GM12878 (cell line): ENCODE measurements around the gene TUBB. TPM values are rescaled to one million over a fixed set of nuclear protein-coding genes. Genes with fewer than 3 reads are reported as not detected.

Source experiments
- CEBPZ ChIP-seq: fragments of 150-350 bp; IDR thresholded peaks from 2 replicates; pipeline ENCODE4 v1.6.1; 2016; ENCODE audit warnings: low read depth, low read length
- EED ChIP-seq: sonication (generic); IDR thresholded peaks from 2 replicates; pipeline ENCODE4 v1.6.1; 2016; ENCODE audit warnings: antibody characterized with exemption, low read depth
- ESRRA ChIP-seq: IDR thresholded peaks from 2 replicates; pipeline ENCODE4 v1.6.1; 2012; ENCODE audit warnings: mild to moderate bottlenecking, low read length, improper control_type of control experiment
- GATAD2B ChIP-seq: fragments of 450-650 bp; conservative IDR thresholded peaks from 2 replicates; pipeline ENCODE4 v1.6.1; 2017; ENCODE audit warnings: low read depth, mild to moderate bottlenecking, moderate library complexity
- HDAC2 ChIP-seq: fragments of 200-600 bp; sonication (generic); IDR thresholded peaks from 2 replicates; pipeline ENCODE4 v1.6.1; 2017
- IRF4 ChIP-seq: IDR thresholded peaks from 2 replicates; pipeline ENCODE4 v1.6.1; 2011; ENCODE audit warnings: low read depth, low read length
- LARP7 ChIP-seq: fragments of 450-650 bp; IDR thresholded peaks from 2 replicates; pipeline ENCODE4 v1.6.1; 2017; ENCODE audit warnings: mild to moderate bottlenecking
- MEF2B ChIP-seq: fragments of 450-650 bp; IDR thresholded peaks from 2 replicates; pipeline ENCODE4 v1.6.1; 2018; ENCODE audit warnings: mild to moderate bottlenecking, moderate library complexity; ENCODE audit not compliant: partially characterized antibody, poor library complexity, severe bottlenecking
- NBN ChIP-seq: fragments of 450-650 bp; IDR thresholded peaks from 2 replicates; pipeline ENCODE4 v1.6.1; 2016
- PAX5 ChIP-seq: IDR thresholded peaks from 2 replicates; pipeline ENCODE4 v1.6.1; 2011; ENCODE audit warnings: low read depth, low read length, borderline replicate concordance
- PKNOX1 ChIP-seq: fragments of 450-650 bp; IDR thresholded peaks from 2 replicates; pipeline ENCODE4 v1.6.1; 2016; ENCODE audit warnings: mild to moderate bottlenecking
- RB1 ChIP-seq: fragments of 450-650 bp; formaldehyde crosslinking; IDR thresholded peaks from 2 replicates; pipeline ENCODE4 v1.6.1; 2017; ENCODE audit warnings: mild to moderate bottlenecking, borderline replicate concordance
- RELA ChIP-seq: fragments of 450-650 bp; IDR thresholded peaks from 2 replicates; pipeline ENCODE4 v1.8.0; 2014; ENCODE audit warnings: borderline replicate concordance; ENCODE audit not compliant: partially characterized antibody
- RELB ChIP-seq: fragments of 450-650 bp; IDR thresholded peaks from 2 replicates; pipeline ENCODE4 v1.6.1; 2017; ENCODE audit warnings: low read depth, mild to moderate bottlenecking, moderate library complexity
- RUNX3 ChIP-seq: IDR thresholded peaks from 2 replicates; pipeline ENCODE4 v1.6.1; 2012; ENCODE audit warnings: low read length, inconsistent platforms
- WRNIP1 ChIP-seq: IDR thresholded peaks from 2 replicates; pipeline ENCODE4 v1.6.1; 2011; ENCODE audit warnings: low read depth, low read length, improper control_type of control experiment, borderline replicate concordance
- polyA plus RNA-seq, 11 experiments: library from polyadenylated mRNA; depleted of rRNA in 4 of 11; unstranded in 6 of 11; stranded (reverse) in 5 of 11; fragments of >200 nt; fragmentation: Nextera tagmentation in 4 of 11; fragmentation: Illumina TruSeq in 1 of 11; extraction: Ambion mirVana in 4 of 11; extraction: Trizol in 1 of 11; gene quantifications; 1 replicate in 1 of 11; 2 replicates in 10 of 11; pipeline versions ENCODE4 v1.2.1 to v1.2.3, GENCODE V29; 2011 to 2016; ENCODE audit warnings: inconsistent platforms in 2 of 11, missing spikeins in 2 of 11, low read depth in 1 of 11
- total RNA-seq, 4 experiments: library from RNA; depleted of rRNA in 3 of 4; stranded (reverse); fragments of >200 nt in 3 of 4; fragmentation: Illumina TruSeq in 1 of 4; extraction: Trizol in 1 of 4; gene quantifications; 2 replicates each; pipeline versions ENCODE4 v1.2.1 to v1.2.3, GENCODE V29; 2013 to 2021
- TF ChIP-seq, protein P1 (sequence below): fragments of 450-650 bp; IDR thresholded peaks from 2 replicates; pipeline ENCODE4 v1.6.1; 2018; ENCODE audit warnings: mild to moderate bottlenecking, low read depth, moderate library complexity; ENCODE audit not compliant: partially characterized antibody
- TF ChIP-seq, protein P2 (sequence below): fragments of 450-650 bp; IDR thresholded peaks from 2 replicates; pipeline ENCODE4 v1.6.1; 2016; ENCODE audit warnings: mild to moderate bottlenecking

TUBB gene
- total and polyA plus RNA-seq, 10 of the 15 experiments (the other 5 are each of a cell fraction or from before 2014, with no cell fraction given), result 1,039 to 3,052 (median 1,656) TPM

GRCh38 chr6:30690403-30691207, 29.5 kb upstream of the TUBB start, which contains the start of gene NRM (continued):
- no peak for TF ChIP-seq CEBPZ
- peak; percentile 93 for TF ChIP-seq RELB
- TF ChIP-seq RB1, result peak; percentile 8; the same call in 1 of the 2 replicates
- no peak for TF ChIP-seq WRNIP1
- 0 out of 2 replicates have a peak, but pooled peaks have one; percentile 35 for TF ChIP-seq GATAD2B
- 0 out of 2 replicates have a peak, but pooled peaks have one; percentile 87 for TF ChIP-seq NBN
- no peak for TF ChIP-seq HDAC2
- TF ChIP-seq EED, result peak; percentile 91
- TF ChIP-seq IRF4, result no peak
- no peak for TF ChIP-seq RUNX3
- TF ChIP-seq, protein P1, sequence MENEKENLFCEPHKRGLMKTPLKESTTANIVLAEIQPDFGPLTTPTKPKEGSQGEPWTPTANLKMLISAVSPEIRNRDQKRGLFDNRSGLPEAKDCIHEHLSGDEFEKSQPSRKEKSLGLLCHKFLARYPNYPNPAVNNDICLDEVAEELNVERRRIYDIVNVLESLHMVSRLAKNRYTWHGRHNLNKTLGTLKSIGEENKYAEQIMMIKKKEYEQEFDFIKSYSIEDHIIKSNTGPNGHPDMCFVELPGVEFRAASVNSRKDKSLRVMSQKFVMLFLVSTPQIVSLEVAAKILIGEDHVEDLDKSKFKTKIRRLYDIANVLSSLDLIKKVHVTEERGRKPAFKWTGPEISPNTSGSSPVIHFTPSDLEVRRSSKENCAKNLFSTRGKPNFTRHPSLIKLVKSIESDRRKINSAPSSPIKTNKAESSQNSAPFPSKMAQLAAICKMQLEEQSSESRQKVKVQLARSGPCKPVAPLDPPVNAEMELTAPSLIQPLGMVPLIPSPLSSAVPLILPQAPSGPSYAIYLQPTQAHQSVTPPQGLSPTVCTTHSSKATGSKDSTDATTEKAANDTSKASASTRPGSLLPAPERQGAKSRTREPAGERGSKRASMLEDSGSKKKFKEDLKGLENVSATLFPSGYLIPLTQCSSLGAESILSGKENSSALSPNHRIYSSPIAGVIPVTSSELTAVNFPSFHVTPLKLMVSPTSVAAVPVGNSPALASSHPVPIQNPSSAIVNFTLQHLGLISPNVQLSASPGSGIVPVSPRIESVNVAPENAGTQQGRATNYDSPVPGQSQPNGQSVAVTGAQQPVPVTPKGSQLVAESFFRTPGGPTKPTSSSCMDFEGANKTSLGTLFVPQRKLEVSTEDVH, result peak; percentile 21
- TF ChIP-seq ESRRA, result no peak
- peak; percentile 56; the same call in 1 of the 2 replicates for TF ChIP-seq PKNOX1
- TF ChIP-seq MEF2B, result peak; percentile 43
- no peak for TF ChIP-seq LARP7
- TF ChIP-seq, protein P2, sequence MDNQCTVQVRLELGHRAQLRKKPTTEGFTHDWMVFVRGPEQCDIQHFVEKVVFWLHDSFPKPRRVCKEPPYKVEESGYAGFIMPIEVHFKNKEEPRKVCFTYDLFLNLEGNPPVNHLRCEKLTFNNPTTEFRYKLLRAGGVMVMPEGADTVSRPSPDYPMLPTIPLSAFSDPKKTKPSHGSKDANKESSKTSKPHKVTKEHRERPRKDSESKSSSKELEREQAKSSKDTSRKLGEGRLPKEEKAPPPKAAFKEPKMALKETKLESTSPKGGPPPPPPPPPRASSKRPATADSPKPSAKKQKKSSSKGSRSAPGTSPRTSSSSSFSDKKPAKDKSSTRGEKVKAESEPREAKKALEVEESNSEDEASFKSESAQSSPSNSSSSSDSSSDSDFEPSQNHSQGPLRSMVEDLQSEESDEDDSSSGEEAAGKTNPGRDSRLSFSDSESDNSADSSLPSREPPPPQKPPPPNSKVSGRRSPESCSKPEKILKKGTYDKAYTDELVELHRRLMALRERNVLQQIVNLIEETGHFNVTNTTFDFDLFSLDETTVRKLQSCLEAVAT, result peak; percentile 70; the same call in 1 of the 2 replicates
- 0 out of 2 replicates have a peak, but pooled peaks have one; percentile 16 for TF ChIP-seq PAX5
- TF ChIP-seq RELA, result peak; percentile 20
